D721Med (cell line): ENCODE results near the gene MIXL1.

Source experiments
- DNase-seq: peaks from one replicate; pipeline ENCODE4 v3.0.0; 2011; ENCODE audit warnings: low spot score; ENCODE audit not compliant: insufficient read length
- FAIRE-seq: peaks from 2 replicates; lab custom pipeline; 2011; peaks lifted over from hg19 to GRCh38; lab: Jason Lieb, UNC
- TF ChIP-seq, protein P1 (sequence below): IDR thresholded peaks from 2 replicates; pipeline ENCODE4 v1.5.1; 2012; ENCODE audit warnings: mild to moderate bottlenecking, control low read depth; ENCODE audit not compliant: insufficient read depth; ENCODE audit errors: missing control alignments

MIXL1 gene

DNA sequence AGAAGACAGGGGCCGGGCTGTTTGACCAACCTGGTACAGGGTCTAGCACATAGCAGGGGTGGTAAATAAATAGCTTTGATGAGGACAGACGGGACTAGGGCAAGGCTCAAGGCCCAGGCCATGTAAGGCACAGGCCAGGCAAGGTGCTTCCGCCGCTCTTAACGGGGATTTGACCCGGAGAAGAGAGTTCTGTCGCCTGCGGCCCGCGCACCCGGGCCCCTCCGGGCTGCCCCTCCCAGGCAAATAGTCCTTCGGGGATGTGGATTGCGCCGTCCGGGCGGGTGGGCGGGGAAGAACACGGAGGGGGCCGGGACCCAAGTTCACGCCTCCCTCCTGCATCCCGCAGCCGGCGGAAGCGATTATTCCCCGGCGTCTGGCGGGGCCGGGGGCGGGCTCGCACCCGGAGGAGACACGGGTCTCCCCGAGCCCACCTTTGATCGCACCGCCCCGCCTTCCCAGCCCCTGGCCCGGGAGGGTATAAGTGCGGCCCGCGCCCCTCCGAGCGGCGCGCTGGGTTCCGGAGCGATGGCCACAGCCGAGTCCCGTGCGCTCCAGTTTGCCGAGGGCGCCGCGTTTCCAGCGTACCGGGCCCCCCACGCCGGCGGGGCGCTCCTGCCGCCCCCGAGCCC is at the start of gene MIXL1:
MIXL1 (plus strand) TSS at position 508 of the 629 bp plus-strand sequence; CDS start at position 526, 18 bp downstream.
- no peak for DNase-seq

DNA sequence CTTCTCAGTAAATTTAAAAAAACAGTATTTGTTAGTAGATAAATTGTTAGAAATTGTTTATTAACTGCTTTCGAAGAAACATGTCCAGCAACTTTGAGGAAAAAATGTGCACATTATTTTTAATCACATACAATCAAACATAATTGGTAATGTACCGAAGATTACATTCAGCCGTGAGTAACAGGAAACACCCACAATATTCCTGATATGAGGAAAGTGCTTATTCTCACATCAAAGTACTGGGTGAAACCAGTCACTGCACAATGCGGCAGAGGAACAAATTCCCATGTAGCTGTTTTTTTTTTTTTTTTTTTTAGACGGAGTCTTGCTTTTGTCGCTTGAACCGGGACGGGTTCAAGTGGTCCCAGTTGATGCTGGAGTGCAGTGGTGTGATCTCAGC is 46.6 kb upstream of the MIXL1 start:
- FAIRE-seq (no peak), DNase-seq (no peak)
- TF ChIP-seq, protein P1, sequence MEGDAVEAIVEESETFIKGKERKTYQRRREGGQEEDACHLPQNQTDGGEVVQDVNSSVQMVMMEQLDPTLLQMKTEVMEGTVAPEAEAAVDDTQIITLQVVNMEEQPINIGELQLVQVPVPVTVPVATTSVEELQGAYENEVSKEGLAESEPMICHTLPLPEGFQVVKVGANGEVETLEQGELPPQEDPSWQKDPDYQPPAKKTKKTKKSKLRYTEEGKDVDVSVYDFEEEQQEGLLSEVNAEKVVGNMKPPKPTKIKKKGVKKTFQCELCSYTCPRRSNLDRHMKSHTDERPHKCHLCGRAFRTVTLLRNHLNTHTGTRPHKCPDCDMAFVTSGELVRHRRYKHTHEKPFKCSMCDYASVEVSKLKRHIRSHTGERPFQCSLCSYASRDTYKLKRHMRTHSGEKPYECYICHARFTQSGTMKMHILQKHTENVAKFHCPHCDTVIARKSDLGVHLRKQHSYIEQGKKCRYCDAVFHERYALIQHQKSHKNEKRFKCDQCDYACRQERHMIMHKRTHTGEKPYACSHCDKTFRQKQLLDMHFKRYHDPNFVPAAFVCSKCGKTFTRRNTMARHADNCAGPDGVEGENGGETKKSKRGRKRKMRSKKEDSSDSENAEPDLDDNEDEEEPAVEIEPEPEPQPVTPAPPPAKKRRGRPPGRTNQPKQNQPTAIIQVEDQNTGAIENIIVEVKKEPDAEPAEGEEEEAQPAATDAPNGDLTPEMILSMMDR, result no peak

More for the DNA sequence above, at the start of gene MIXL1:
- FAIRE-seq, result no peak
- TF ChIP-seq, protein P1, result no peak

DNA sequence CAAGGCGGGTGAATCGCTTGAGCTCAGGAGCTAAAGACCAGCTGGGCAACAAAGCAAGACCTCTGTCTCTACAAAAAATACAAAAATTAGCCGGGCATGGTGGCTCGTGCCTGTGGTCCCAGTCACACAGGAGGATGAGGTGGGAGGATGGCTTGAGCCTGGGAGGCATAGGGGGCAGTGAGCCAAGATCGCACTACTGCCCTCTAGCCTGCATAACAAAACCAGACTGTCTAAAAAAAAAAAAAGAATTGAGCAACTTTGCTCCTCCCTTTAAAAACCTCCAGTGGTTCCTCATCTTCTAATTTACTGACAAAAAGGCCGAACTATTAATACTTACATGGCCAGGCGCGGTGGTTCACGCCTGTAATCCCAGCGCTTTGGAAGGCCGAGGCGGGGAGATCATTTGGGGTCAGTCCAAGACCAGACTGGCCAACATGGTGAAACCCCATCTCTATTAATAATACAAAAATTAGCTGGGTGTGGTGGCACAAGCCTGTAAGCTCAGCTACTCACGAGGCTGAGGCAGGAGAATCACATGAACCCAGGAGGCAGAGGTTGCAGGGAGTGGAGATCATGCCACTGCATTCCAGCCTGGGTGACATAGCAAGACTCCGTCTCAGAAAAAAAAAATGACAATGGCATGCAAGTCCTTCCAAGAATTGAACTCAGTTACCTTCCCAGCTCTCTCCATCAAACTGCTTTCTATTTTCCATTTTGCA is 41.3 kb upstream of the MIXL1 start:
- TF ChIP-seq, protein P1, result peak; percentile 45
- no peak for DNase-seq
- no peak for FAIRE-seq

DNA sequence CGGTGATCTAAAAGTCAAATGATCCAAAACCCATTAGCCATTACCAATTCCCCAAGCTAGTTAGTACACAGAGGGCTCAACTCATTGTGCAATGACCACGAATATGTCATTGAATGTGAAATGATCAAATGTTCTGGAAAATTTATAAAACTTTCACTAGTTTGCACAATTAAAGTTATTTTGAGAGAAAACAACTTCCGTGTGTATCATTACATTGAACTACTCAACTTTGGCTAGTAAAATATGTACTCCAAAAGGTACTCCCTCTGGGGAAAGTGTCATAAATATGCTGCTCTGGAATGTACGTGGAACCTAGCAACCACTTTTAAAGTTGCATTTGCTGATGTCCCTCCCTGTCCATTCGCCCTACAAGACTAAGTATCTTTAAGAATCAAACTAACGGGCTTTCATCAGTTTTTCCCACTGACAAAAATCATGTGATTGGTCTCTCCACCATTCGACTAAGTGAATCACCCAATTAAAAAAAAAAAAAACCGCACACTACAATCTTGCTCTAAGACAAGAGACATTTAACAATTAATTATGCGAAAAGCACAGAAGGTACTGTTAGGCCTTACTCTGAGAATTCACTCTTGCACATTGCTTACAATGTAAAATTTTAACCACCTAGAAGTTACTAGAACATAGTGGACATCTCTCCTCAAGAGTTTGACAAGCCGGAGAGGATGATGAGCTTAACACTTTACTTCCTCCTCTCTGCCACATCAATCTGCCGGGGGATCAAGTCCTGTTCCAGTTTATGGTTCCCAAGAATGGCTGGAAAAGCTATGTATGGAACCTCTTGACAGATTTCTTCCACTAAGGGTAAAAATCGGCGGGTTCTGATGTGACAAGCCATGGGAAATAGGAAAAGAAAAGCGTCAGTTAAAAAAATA is 38.1 kb upstream of the MIXL1 start:
- no peak for DNase-seq
- TF ChIP-seq, protein P1, result no peak
- FAIRE-seq, result peak; percentile 46

DNA sequence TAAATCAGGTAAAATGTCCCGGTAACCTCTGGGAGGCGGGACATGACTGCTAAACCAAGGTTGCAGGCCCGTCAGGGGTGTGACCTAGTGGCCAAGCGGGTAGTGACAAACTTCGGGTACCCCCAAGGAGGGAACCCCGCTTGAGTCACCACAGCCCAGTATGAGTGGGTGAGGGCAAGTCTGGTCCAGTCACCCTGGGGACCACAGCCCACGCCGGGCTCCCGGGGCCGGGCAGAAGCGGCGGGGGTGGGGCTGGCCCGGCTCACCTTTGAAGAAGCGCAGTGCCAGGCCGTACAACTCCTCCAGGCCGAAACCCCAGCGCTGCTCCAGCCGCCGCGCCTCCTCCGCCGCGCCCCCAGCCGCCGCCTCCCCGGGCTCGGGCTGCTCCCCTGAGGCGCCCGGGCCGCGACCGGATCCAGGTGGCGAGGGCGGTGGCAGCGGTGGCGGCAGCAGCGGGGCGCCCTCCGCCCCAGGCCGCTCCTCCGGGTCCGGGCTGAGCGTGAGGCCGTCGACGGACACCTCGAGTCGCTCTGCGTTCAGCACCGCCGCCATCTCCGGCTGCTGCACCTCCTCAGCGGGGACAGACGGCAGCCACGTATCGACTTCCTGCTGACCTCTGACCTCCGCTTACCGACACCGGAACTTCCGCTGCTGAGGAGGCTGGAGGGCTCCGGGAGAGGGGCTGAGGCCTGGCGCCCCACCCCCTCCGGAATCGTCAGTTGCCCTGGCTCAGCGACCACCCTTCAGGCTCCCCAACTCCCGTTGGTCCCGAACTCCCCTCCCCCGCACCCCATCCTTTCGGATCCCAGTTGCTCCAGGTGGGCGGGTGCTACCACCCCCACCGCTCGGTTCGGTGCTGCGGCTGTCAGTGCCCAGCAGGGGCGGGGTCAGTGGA is 37.1 kb upstream of the MIXL1 start, which contains the start of gene ACBD3:
ACBD3 (minus strand) TSS at position 618 of the 895 bp plus-strand sequence; CDS start at position 552, 66 bp downstream.
- DNase-seq (peak; percentile 97), FAIRE-seq (no peak)
- TF ChIP-seq, protein P1, result no peak

DNA sequence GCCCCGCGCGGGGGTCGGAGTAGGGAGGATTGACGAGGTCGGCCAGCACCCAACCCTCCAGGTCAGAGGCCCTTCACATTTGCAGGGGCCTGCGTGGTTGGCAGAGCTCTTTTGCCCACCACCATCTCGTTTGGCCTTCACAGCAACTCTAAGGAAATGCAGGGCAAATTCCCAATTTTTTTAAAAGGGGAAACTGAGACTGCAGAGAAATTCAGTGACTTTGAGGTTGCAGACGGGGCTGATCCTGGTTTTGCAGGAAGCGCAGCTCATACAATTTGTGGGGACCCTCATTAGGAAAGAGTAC is 36.5 kb upstream of the MIXL1 start:
- DNase-seq, result peak; percentile 46
- TF ChIP-seq, protein P1, result no peak
- FAIRE-seq, result no peak
